Right lobe of liver (tissue), 6 donors: ENCODE data around the gene FSTL4. TPM values are rescaled to one million over a fixed set of nuclear protein-coding genes. Genes with fewer than 3 reads are reported as not detected.

Experiments
- ATAC-seq, 4 donors: fragments of 200-7000 bp; cut with Tn5 transposase; one replicate each; pipeline ENCODE4 v1.9.1; 2020; ENCODE audit warnings: mild to moderate bottlenecking in 4 of 4, moderate library complexity in 4 of 4
- DNase-seq, 3 donors: peaks; one replicate each; pipeline ENCODE4 v3.0.0-alpha.2; 2020
- H3K27ac ChIP-seq, 3 donors: fragments of 200-600 bp; one replicate each; pipeline ENCODE4 v1.8.0; 2022
- H3K27me3 ChIP-seq, 2 donors: fragments of 200-600 bp; one replicate each; pipeline ENCODE4 v1.8.0; 2022
- H3K36me3 ChIP-seq, 4 donors: fragments of 200-600 bp; sonication (generic) in 1 of 4; one replicate each; pipeline versions ENCODE4 v1.5.1 to v1.8.0; 2017 to 2022; ENCODE audit warnings: control low read depth in 1 of 4
- H3K4me1 ChIP-seq, 4 donors: fragments of 200-600 bp; sonication (generic) in 1 of 4; one replicate each; pipeline versions ENCODE4 v1.5.1 to v1.8.0; 2017 to 2022; ENCODE audit warnings: control low read depth in 1 of 4
- H3K4me3 ChIP-seq, 3 donors: fragments of 200-600 bp; one replicate each; pipeline ENCODE4 v1.8.0; 2022
- H3K9me3 ChIP-seq, 4 donors: fragments of 200-600 bp; sonication (generic) in 1 of 4; one replicate each; pipeline versions ENCODE4 v1.5.1 to v1.8.0; 2017 to 2022; ENCODE audit warnings: control low read depth in 1 of 4
- POLR2A ChIP-seq: fragments of 450-650 bp; IDR thresholded peaks from one replicate; pipeline ENCODE4 v1.6.1; 2017; ENCODE audit warnings: antibody characterized with exemption, mild to moderate bottlenecking
- WGBS: methylation state at CpG from one replicate; pipeline ENCODE4 v1.1.6; 2018; ENCODE audit warnings: low coverage, low lambda C conversion rate; ENCODE audit not compliant: insufficient coverage; ENCODE audit errors: missing lambda C conversion rate; 5-methylcytosine and 5-hydroxymethylcytosine counted together
- intact Hi-C, 2 donors: fragments of 100-400 bp; cut with DNase I; formaldehyde crosslinking; loops; one replicate each; pipeline versions ENCODE4 v1.11.2 to v1.14.1; 2022
- total RNA-seq, 6 experiments: library from RNA; depleted of rRNA in 2 of 6; stranded (reverse); fragments of >200 nt in 2 of 6; fragmentation: NEBNext Ultra II Directional in 3 of 6; extraction: Animal tissue kit (Norgen Biotek cat#: 25700) in 3 of 6; gene quantifications; one replicate each; pipeline versions ENCODE4 v1.1.0 to v1.2.4, GENCODE V29; 2016 to 2023
- TF ChIP-seq, protein P1 (sequence below), 4 donors: fragments of 200-600 bp in 3 of 4; fragments of 450-650 bp in 1 of 4; IDR thresholded peaks; one replicate each; pipeline versions ENCODE4 v1.5.1 to v1.8.0; 2016 to 2022; ENCODE audit warnings: antibody characterized with exemption in 4 of 4, mild to moderate bottlenecking in 2 of 4
- donor health status: DM: no; HTN: yes; CAD: no.
- donor health status: DM: no; HTN: no; CAD: no.
- donor health status: DM: no; HTN: no; CAD: no.
- donor health status: DM: no; HTN: yes; CAD: no.
- donor health status: DM: no; HTN: yes; CAD: no.

The FSTL4 gene
- total RNA-seq, 6 experiments from 2014 or later = 0.62 to 1.3 (median 0.80) TPM; not detected in 3

DNA sequence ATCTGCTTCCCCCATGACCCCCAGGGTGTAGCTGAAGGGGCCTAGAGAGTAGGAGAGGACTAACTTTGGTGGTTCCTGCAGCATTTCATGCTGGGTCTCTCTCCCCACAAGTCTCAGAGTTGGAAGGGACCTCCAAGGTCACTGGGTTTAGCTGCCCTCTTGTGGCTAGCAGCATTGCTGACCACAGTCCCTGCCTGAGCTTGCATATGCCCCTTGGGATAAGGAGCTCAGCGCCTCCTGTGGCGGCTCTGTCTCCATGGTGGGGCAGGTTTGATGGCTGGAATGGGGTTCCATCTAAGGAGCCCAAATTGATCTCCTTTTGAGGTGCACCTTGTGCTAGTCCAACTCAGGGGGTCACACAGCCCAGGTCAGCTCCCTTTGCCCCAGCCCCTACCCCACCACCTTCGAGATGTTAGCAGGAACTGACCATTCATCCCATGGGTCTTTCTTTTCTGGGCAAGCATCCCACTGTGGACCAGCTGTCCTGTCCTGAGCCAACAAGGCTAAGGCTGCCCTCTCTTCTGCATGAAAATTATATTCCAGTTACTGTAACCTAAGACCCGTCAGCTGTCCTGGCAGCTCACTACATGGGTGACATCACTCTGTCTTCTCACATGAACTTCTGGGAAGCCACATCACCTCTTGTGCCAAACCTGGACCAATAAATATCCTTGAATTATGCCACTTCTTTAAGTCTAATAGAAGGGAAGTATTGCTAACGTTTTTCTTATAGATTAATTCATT, 364.3 kb downstream of the FSTL4 start:
- Histone ChIP-seq H3K27ac (no peak overlapping the region), H3K4me1 (no peaks in the 10 kb centered on the region), H3K4me3 (no peak overlapping the region), H3K9me3 (no peaks in the 10 kb centered on the region), H3K36me3 (no peaks in the 10 kb centered on the region), H3K27me3 (no peaks in the 10 kb centered on the region)
- peak in 1 of 3 donors; percentile 60 for DNase-seq
- peak; percentile 65 to 81 (median 77) for ATAC-seq
- intact Hi-C loops = loop anchor here in 1 of 2 donors (10.0 kb wide), 1 partner anchor 133 kb away; no protein-coding TSS in a partner anchor
- WGBS = 86% methylated on average over 1 of the region's 5 CpGs
- TF ChIP-seq POLR2A = no peak
- TF ChIP-seq, protein P1, sequence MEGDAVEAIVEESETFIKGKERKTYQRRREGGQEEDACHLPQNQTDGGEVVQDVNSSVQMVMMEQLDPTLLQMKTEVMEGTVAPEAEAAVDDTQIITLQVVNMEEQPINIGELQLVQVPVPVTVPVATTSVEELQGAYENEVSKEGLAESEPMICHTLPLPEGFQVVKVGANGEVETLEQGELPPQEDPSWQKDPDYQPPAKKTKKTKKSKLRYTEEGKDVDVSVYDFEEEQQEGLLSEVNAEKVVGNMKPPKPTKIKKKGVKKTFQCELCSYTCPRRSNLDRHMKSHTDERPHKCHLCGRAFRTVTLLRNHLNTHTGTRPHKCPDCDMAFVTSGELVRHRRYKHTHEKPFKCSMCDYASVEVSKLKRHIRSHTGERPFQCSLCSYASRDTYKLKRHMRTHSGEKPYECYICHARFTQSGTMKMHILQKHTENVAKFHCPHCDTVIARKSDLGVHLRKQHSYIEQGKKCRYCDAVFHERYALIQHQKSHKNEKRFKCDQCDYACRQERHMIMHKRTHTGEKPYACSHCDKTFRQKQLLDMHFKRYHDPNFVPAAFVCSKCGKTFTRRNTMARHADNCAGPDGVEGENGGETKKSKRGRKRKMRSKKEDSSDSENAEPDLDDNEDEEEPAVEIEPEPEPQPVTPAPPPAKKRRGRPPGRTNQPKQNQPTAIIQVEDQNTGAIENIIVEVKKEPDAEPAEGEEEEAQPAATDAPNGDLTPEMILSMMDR (IDR thresholded peaks at IDR 0.05) = peak; percentile 44 to 63 (median 56)

- Histone ChIP-seq H3K27ac (no peak overlapping the region), H3K4me3 (no peak overlapping the region), H3K4me1 (no peaks in the 10 kb centered on the region), H3K27me3 (no peaks in the 10 kb centered on the region), H3K9me3 (no peaks in the 10 kb centered on the region), H3K36me3 (no peaks in the 10 kb centered on the region)
- ATAC-seq = no peak
- no peak for DNase-seq
- intact Hi-C loops = loop anchor here in 1 of 2 donors (10.0 kb wide), 1 partner anchor 132 kb away; no protein-coding TSS in a partner anchor
- TF ChIP-seq POLR2A = no peak
- TF ChIP-seq, protein P1 (IDR thresholded peaks at IDR 0.05) = no peak
- WGBS = 69% methylated on average over 3 of the region's 4 CpGs
Measured at GRCh38 chr5:133247151-133247709, 365.1 kb downstream of the FSTL4 start.

DNA sequence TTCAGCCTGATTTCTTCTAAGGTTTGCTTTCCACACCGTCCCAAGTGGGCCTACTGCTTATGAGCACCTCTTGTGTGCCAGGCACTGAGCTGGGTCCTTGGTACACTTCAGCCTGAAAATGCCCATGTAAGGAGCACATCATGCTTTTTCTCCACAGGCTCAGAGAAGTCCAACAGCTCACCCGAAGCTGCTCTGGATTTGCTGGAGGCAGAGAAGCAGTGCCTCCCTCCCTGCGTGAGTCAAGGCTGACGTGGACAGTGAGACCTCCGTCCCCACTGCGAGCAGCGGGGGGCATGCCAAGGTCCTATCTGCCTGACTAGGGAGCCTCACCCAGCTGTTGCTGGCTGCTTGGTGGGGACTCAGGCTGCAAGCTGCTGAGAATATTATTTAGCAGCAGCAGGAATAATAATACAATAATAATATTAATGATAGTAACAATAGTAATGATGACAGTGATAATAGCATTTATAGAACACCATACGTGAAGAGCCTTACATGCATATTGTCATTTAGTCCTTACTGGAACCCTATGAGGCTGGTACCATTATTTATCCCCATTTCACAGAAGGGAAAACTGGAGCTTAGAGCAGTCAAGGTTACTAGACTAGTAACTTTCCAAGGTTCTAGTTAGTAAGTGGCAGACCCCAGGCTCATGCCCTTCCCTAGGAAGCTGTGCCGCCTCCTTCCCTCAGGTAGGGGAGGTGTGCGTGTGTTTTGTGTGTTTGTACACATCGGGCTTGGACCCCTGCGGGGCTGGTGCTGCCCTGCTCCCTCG, 365.8 kb downstream of the FSTL4 start:
- Histone ChIP-seq H3K27ac (no peak overlapping the region), H3K4me3 (no peak overlapping the region), H3K36me3 (no peaks in the 10 kb centered on the region), H3K9me3 (no peaks in the 10 kb centered on the region), H3K27me3 (no peaks in the 10 kb centered on the region), H3K4me1 (no peaks in the 10 kb centered on the region)
- 50% methylated on average over 2 of the region's 13 CpGs for WGBS
- ATAC-seq (no peak), DNase-seq (no peak)
- intact Hi-C loops = loop anchor here in 1 of 2 donors (10.0 kb wide), 1 partner anchor 132 kb away; no protein-coding TSS in a partner anchor
- TF ChIP-seq, protein P1 (IDR thresholded peaks at IDR 0.05) = no peak
- no peak for TF ChIP-seq POLR2A

- H3K27me3 ChIP-seq = no peaks in the 10 kb centered on the region
- H3K9me3 ChIP-seq = no peaks in the 10 kb centered on the region
- H3K4me1 ChIP-seq = no peaks in the 10 kb centered on the region
- no peak overlapping the region for H3K27ac ChIP-seq
- intact Hi-C loops = loop anchor here in 1 of 2 donors (10.0 kb wide), 1 partner anchor 131 kb away; no protein-coding TSS in a partner anchor
- no peaks in the 10 kb centered on the region for H3K36me3 ChIP-seq
- 92% methylated on average over 7 of the region's 12 CpGs for WGBS
- H3K4me3 ChIP-seq = no peak overlapping the region
- ATAC-seq (no peak), DNase-seq (no peak)
- TF ChIP-seq, protein P1 (IDR thresholded peaks at IDR 0.05) = no peak
- no peak for TF ChIP-seq POLR2A
Measured at GRCh38 chr5:133246053-133246370, 366.3 kb downstream of the FSTL4 start.
